HG02588 (cell line): ENCODE data around the gene LARGE1.

Experiments used
- ATAC-seq: cut with Tn5 transposase; IDR thresholded peaks from one replicate; pipeline ENCODE4 v1.9.1; 2021; ENCODE audit warnings: mild to moderate bottlenecking, moderate library complexity; ENCODE audit not compliant: unreplicated experiment

Gene LARGE1

GRCh38 chr22:33337524-33337923, 582.8 kb downstream of the LARGE1 start:
- ATAC-seq = no peak

- ATAC-seq = no peak
These were observed 584.5 kb downstream of the LARGE1 start for GRCh38 chr22:33335611-33336279.

- no peak for ATAC-seq
These were observed 587.7 kb downstream of the LARGE1 start for GRCh38 chr22:33332538-33332937.

GRCh38 chr22:33331017-33331416, 589.3 kb downstream of the LARGE1 start:
- ATAC-seq = no peak

GRCh38 chr22:33330534-33330933, 589.7 kb downstream of the LARGE1 start:
- no peak for ATAC-seq

- no peak for ATAC-seq
These were observed 590.9 kb downstream of the LARGE1 start for GRCh38 chr22:33329398-33329797.

- ATAC-seq = no peak
These were observed 591.4 kb downstream of the LARGE1 start for GRCh38 chr22:33328789-33329296.

GRCh38 chr22:33327348-33327860, 592.9 kb downstream of the LARGE1 start:
- ATAC-seq = no peak

GRCh38 chr22:33326540-33327295, 593.6 kb downstream of the LARGE1 start:
- no peak for ATAC-seq

GRCh38 chr22:33325232-33326004, 594.9 kb downstream of the LARGE1 start:
- no peak for ATAC-seq

- no peak for ATAC-seq
These were observed 596.0 kb downstream of the LARGE1 start for GRCh38 chr22:33324228-33324627.

GRCh38 chr22:33321466-33321865, 598.8 kb downstream of the LARGE1 start:
- ATAC-seq = no peak

GRCh38 chr22:33315954-33316353, 604.3 kb downstream of the LARGE1 start:
- ATAC-seq = no peak

GRCh38 chr22:33315117-33315516, 605.2 kb downstream of the LARGE1 start:
- ATAC-seq = no peak

GRCh38 chr22:33314316-33314715, 606.0 kb downstream of the LARGE1 start:
- ATAC-seq = no peak

- no peak for ATAC-seq
These were observed 617.2 kb downstream of the LARGE1 start for GRCh38 chr22:33303099-33303498.

- no peak for ATAC-seq
These were observed 617.7 kb downstream of the LARGE1 start for GRCh38 chr22:33302549-33302948.

- ATAC-seq = no peak
These were observed 618.2 kb downstream of the LARGE1 start for GRCh38 chr22:33302049-33302545.

GRCh38 chr22:33300165-33300564, 620.1 kb downstream of the LARGE1 start:
- no peak for ATAC-seq

GRCh38 chr22:33299245-33299956, 620.9 kb downstream of the LARGE1 start:
- ATAC-seq = peak; percentile 76
